GM10266 (cell line): ENCODE results near the gene CTIF.

Experiments
- DNase-seq: peaks from one replicate; pipeline ENCODE4 v3.0.0; 2012; ENCODE audit errors: extremely low spot score
- TF ChIP-seq, protein P1 (sequence below): IDR thresholded peaks from 2 replicates; pipeline ENCODE4 v1.5.1; 2012; ENCODE audit warnings: mild to moderate bottlenecking, low read depth; ENCODE audit not compliant: control insufficient read depth, insufficient read depth; ENCODE audit errors: missing control alignments

Gene CTIF

GRCh38 chr18:48813321-48813720, 274.5 kb downstream of the CTIF start:
- DNase-seq = no peak
- TF ChIP-seq, protein P1, sequence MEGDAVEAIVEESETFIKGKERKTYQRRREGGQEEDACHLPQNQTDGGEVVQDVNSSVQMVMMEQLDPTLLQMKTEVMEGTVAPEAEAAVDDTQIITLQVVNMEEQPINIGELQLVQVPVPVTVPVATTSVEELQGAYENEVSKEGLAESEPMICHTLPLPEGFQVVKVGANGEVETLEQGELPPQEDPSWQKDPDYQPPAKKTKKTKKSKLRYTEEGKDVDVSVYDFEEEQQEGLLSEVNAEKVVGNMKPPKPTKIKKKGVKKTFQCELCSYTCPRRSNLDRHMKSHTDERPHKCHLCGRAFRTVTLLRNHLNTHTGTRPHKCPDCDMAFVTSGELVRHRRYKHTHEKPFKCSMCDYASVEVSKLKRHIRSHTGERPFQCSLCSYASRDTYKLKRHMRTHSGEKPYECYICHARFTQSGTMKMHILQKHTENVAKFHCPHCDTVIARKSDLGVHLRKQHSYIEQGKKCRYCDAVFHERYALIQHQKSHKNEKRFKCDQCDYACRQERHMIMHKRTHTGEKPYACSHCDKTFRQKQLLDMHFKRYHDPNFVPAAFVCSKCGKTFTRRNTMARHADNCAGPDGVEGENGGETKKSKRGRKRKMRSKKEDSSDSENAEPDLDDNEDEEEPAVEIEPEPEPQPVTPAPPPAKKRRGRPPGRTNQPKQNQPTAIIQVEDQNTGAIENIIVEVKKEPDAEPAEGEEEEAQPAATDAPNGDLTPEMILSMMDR = no peak

DNA sequence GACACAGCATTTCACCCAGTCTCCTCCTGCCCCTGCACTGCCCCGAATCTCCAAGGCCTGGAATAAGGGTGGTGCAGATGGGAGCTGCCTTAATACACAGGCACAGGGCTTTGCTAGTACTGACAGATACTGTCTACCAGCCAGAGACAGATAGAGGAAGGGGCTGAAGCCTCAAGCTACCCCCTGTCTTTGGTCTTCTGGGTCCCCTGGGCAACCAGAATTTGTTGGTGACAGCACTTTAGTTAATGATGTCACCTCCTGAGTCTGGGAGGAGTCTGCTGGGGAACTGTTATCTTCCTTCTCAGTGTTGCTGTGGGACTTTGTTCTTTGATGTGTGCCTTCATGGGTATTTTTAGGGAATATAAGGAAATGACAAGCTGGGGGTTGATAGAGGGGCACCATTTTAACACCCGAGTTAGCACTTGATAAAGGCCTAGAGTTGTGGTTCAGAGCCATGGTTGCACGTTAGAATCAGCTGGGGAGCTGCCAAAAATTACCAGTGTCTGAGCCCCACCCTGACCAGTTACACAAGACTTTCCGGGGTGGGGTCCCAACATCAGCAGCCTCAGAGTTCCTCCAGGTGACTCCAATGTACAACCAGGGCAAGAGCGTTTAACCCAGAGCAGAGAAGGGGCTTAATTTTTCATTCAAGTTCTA, 275.1 kb downstream of the CTIF start:
- no peak for DNase-seq
- TF ChIP-seq, protein P1 = no peak

GRCh38 chr18:48814490-48815178, 275.8 kb downstream of the CTIF start:
- TF ChIP-seq, protein P1 = no peak
- DNase-seq = no peak

DNA sequence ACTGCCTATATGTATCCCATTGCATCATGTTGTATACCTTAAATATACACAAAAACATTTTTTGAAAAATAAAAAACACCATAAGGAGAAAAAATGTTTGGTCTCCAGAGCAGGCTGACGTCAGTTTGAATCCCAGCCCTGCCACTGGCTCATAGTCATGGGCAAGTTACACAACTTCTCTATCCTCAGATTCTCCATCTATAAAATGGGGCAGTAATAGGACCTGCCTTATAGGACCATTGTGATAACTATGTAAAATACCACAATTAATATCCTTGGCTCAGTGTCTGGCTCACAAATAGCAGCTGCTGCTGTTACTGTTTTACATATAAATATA, 276.3 kb downstream of the CTIF start:
- TF ChIP-seq, protein P1 = no peak
- DNase-seq = no peak

- DNase-seq = no peak
- TF ChIP-seq, protein P1 = no peak
These were observed 276.9 kb downstream of the CTIF start for GRCh38 chr18:48815581-48816324.

GRCh38 chr18:48816554-48816953, 277.7 kb downstream of the CTIF start:
- TF ChIP-seq, protein P1 = no peak
- no peak for DNase-seq
